Activated T-helper 17 cell treated with anti-CD3 and anti-CD28 coated beads, Interleukin-2, amount 50 U/mL, for 72 hours (primary cell): ENCODE data around the gene ANO6. TPM values are rescaled to one million over a fixed set of nuclear protein-coding genes. Genes with fewer than 3 reads are reported as not detected.
A peak's percentile ranks its signal among the peaks of the same experiment; 100 is the strongest.
"Not testable (repeated sequence)": the region's sequence is repeated elsewhere in the genome, so short reads cannot be mapped to it uniquely, and the experiment has no call there.

Source experiments
- ATAC-seq: fragments of 150-1000 bp; cut with Tn5 transposase; replicated peaks from 2 replicates; pipeline ENCODE4 v1.10.0; 2021; ENCODE audit warnings: mild to moderate bottlenecking, moderate library complexity
- H3K27ac Mint-ChIP-seq: one replicate; pipeline ENCODE4 v1.8.0; 2022; ENCODE audit warnings: mixed read lengths
- H3K27me3 Mint-ChIP-seq: one replicate; pipeline ENCODE4 v1.8.0; 2022; ENCODE audit warnings: mixed read lengths
- H3K36me3 Mint-ChIP-seq: one replicate; pipeline ENCODE4 v1.8.0; 2022; ENCODE audit warnings: low read depth, mild to moderate bottlenecking, mixed read lengths
- H3K4me1 Mint-ChIP-seq: one replicate; pipeline ENCODE4 v1.8.0; 2022; ENCODE audit warnings: mixed read lengths
- H3K4me3 Mint-ChIP-seq: one replicate; pipeline ENCODE4 v1.8.0; 2022; ENCODE audit warnings: mild to moderate bottlenecking, mixed read lengths
- H3K9me3 Mint-ChIP-seq: one replicate; pipeline ENCODE4 v1.8.0; 2022; ENCODE audit warnings: mixed read lengths
- total RNA-seq, 2 donors: library from RNA; stranded (reverse); gene quantifications; one replicate each; pipeline ENCODE4 v1.2.3, GENCODE V29; 2022

ANO6 gene, protein sequence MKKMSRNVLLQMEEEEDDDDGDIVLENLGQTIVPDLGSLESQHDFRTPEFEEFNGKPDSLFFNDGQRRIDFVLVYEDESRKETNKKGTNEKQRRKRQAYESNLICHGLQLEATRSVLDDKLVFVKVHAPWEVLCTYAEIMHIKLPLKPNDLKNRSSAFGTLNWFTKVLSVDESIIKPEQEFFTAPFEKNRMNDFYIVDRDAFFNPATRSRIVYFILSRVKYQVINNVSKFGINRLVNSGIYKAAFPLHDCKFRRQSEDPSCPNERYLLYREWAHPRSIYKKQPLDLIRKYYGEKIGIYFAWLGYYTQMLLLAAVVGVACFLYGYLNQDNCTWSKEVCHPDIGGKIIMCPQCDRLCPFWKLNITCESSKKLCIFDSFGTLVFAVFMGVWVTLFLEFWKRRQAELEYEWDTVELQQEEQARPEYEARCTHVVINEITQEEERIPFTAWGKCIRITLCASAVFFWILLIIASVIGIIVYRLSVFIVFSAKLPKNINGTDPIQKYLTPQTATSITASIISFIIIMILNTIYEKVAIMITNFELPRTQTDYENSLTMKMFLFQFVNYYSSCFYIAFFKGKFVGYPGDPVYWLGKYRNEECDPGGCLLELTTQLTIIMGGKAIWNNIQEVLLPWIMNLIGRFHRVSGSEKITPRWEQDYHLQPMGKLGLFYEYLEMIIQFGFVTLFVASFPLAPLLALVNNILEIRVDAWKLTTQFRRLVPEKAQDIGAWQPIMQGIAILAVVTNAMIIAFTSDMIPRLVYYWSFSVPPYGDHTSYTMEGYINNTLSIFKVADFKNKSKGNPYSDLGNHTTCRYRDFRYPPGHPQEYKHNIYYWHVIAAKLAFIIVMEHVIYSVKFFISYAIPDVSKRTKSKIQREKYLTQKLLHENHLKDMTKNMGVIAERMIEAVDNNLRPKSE
- total RNA-seq: 10 to 100 TPM; 26.8 to 45.1 TPM

DNA sequence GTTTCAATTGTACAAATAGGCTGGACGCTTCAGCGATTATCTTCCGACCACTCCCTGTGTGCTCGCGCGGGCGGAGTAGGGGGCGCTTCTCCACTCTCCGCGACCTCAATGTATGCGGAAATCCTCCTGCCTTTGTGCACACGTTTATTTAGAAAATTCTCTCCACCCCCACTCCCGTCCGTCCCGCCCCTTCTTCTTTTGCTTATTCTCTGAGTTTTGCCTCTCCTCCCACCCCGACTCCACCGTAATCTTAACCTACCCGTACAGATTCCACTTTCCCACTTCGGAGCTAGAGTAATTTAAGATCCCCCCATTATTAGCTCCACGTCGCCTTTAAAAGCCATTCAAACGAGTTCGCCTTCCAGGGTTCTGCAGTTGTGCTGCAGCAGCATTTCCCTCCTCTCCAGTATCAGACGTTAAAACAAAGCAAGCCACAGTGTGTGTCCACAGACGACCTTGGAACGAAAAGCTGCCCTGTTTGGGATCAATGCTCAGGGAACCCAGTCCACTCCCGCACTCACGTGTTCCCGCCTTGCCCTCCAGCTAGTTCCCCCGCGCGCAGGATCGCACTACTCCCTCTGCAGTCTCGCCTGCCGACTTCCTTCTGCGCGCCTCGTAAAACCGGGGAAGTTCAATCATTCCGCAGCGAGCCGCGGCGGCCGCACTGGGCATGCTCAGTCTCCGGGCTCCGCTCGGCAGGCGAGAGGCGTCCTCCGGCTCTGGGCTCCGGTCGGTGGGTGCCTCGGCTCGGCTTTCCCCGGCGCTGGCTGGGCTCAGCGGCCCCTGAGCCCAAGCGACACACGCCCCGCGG lies at the start of gene ANO6:
Gene ANO6 (plus strand): TSS at position 677 of the 811 bp plus-strand sequence. CDS start 227 bp downstream, outside the sequence.
- peaks cover 16% of the 10 kb centered on the region for H3K4me1 Mint-ChIP-seq
- peak within 1 kb of the TSS; percentile 95 for H3K4me3 Mint-ChIP-seq
- no peaks in the 10 kb centered on the region for H3K9me3 Mint-ChIP-seq
- peaks cover 8% of the 10 kb centered on the region for H3K36me3 Mint-ChIP-seq
- H3K27me3 Mint-ChIP-seq: no peaks in the 10 kb centered on the region
- ATAC-seq: peak; percentile 89
- peak within 1 kb of the TSS; percentile 91 for H3K27ac Mint-ChIP-seq

- Mint-ChIP-seq H3K27ac (no peak overlapping the region), H3K4me3 (no peak overlapping the region), H3K9me3 (peaks cover 2% of the 10 kb centered on the region), H3K4me1 (no peaks in the 10 kb centered on the region), H3K36me3 (peaks cover 4% of the 10 kb centered on the region), H3K27me3 (peaks cover 5% of the 10 kb centered on the region)
- no peak for ATAC-seq
Measured at GRCh38 chr12:45168976-45169375, 46.9 kb upstream of the ANO6 start.

GRCh38 chr12:45170456-45171042 lies 45.3 kb upstream of the ANO6 start:
- Mint-ChIP-seq H3K36me3 (peaks cover 19% of the 10 kb centered on the region), H3K9me3 (no peaks in the 10 kb centered on the region), H3K4me1 (no peaks in the 10 kb centered on the region), H3K27me3 (peaks cover 3% of the 10 kb centered on the region), H3K27ac (no peak overlapping the region), H3K4me3 (no peak overlapping the region)
- peak; percentile 78 for ATAC-seq

DNA sequence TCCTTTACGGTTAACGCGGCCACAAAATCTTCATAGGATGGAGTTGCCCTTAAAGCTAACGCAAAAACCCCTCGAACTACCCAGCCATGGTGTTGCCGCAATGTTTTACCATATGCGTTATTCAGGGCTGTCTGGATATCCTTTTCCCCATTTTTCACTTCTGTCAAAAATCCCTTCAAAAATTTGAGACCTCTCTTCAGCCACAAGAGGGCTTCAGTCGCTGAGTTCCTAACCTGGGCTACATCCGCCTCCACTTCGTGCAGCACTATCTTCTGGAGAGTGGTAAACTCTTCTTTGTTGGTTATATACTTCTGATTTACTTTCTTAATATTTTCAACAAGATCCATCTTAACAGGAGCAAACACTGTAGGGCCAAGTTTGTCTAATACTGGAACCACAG lies 42.6 kb upstream of the ANO6 start:
- H3K4me1 Mint-ChIP-seq, ATAC-seq, H3K4me3 Mint-ChIP-seq, H3K27me3 Mint-ChIP-seq, H3K27ac Mint-ChIP-seq: not testable (repeated sequence)
- Mint-ChIP-seq H3K9me3 (peaks cover 13% of the 10 kb centered on the region), H3K36me3 (peaks cover 45% of the 10 kb centered on the region)

- Mint-ChIP-seq H3K27me3 (no peaks in the 10 kb centered on the region), H3K36me3 (peaks cover 54% of the 10 kb centered on the region), H3K4me3 (no peak overlapping the region), H3K4me1 (no peaks in the 10 kb centered on the region), H3K9me3 (peaks cover 17% of the 10 kb centered on the region), H3K27ac (no peak overlapping the region)
- ATAC-seq: no peak
Measured at GRCh38 chr12:45174595-45174994, 41.3 kb upstream of the ANO6 start.

DNA sequence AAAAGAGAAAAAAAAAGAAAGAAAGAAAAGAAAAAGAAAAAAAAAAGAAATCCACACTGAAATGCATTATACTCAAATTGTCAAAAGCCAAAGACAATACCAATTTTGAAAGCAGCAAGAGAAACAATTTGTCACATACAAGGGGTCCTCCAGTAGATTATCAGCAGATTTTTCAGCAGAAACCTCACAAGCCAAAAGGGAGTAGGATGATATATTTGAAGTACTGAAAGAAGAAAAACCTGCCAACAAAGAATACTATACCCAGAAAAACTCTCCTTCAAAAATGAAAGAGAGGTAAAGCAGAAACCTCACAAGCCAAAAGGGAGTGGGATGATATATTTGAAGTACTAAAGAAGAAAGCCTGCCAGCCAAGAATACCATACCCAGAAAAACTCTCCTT lies 37.1 kb upstream of the ANO6 start:
- Mint-ChIP-seq H3K4me3 (no peak overlapping the region), H3K27me3 (no peaks in the 10 kb centered on the region), H3K4me1 (no peaks in the 10 kb centered on the region), H3K27ac (no peak overlapping the region), H3K36me3 (peaks cover 52% of the 10 kb centered on the region), H3K9me3 (peaks cover 17% of the 10 kb centered on the region)
- ATAC-seq: no peak

- no peak for ATAC-seq
- no peaks in the 10 kb centered on the region for H3K4me1 Mint-ChIP-seq
Measured at GRCh38 chr12:45182511-45182910, 33.4 kb upstream of the ANO6 start.

DNA sequence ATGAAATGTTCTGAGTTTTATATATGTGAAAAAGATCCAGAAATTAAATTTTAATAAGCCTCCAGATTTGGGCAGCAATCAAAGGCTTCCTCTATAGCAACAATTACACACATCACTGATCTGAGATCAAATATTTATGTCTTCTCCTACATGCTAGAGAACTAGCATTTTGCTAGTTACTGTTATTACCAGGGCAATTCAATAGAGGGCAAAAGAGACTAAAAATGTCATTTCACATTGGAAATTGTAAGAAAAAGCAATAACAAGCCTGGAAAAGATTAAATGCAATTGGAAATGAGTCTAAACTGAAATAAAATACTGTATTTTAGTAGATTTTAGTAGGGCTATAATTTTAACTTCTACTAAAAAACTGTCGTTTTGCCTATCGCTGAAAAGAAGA lies 32.6 kb upstream of the ANO6 start:
- no peaks in the 10 kb centered on the region for H3K27me3 Mint-ChIP-seq
- peaks cover 5% of the 10 kb centered on the region for H3K9me3 Mint-ChIP-seq
- peaks cover 9% of the 10 kb centered on the region for H3K36me3 Mint-ChIP-seq
- ATAC-seq: no peak
- H3K4me1 Mint-ChIP-seq: no peaks in the 10 kb centered on the region
- no peak overlapping the region for H3K4me3 Mint-ChIP-seq
- no peak overlapping the region for H3K27ac Mint-ChIP-seq

More at GRCh38 chr12:45182511-45182910, 33.4 kb upstream of the ANO6 start:
- peaks cover 12% of the 10 kb centered on the region for H3K9me3 Mint-ChIP-seq
- no peak overlapping the region for H3K27ac Mint-ChIP-seq
- H3K36me3 Mint-ChIP-seq: peaks cover 16% of the 10 kb centered on the region
- no peaks in the 10 kb centered on the region for H3K27me3 Mint-ChIP-seq
- no peak overlapping the region for H3K4me3 Mint-ChIP-seq

- Mint-ChIP-seq H3K36me3 (peaks cover 5% of the 10 kb centered on the region), H3K9me3 (no peaks in the 10 kb centered on the region), H3K4me3 (no peak overlapping the region), H3K4me1 (no peaks in the 10 kb centered on the region), H3K27me3 (no peaks in the 10 kb centered on the region), H3K27ac (peak overlapping the region; percentile 38)
- ATAC-seq: no peak
Measured at GRCh38 chr12:45184147-45184963, 31.5 kb upstream of the ANO6 start.

DNA sequence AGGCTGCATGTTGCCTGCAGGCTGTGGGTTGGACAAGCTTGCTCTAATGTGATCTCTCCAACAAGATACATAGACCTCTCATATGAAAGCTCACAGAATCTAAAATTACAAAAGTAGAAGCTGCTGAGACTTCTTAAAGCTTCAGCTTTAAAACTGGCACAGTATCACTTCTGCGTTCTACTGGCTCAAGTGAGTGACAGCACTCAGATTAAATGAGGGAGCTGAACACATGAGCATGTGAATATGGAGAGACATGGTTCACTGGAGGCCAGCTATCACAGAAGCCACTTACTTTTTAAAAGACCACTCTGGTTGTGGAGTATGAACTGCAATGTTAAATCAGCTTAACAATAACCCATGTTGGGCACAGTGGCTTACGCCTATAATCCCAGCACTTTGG lies 29.1 kb upstream of the ANO6 start:
- no peaks in the 10 kb centered on the region for H3K4me1 Mint-ChIP-seq
- H3K36me3 Mint-ChIP-seq: peaks cover 11% of the 10 kb centered on the region
- no peaks in the 10 kb centered on the region for H3K9me3 Mint-ChIP-seq
- no peak overlapping the region for H3K27ac Mint-ChIP-seq
- no peak for ATAC-seq
- H3K4me3 Mint-ChIP-seq: no peak overlapping the region
- H3K27me3 Mint-ChIP-seq: no peaks in the 10 kb centered on the region

- Mint-ChIP-seq H3K4me3 (no peak overlapping the region), H3K27ac (no peak overlapping the region), H3K27me3 (no peaks in the 10 kb centered on the region), H3K36me3 (peaks cover 11% of the 10 kb centered on the region), H3K4me1 (peaks cover 6% of the 10 kb centered on the region), H3K9me3 (no peaks in the 10 kb centered on the region)
- no peak for ATAC-seq
Measured at GRCh38 chr12:45189766-45190403, 26.0 kb upstream of the ANO6 start.

- Mint-ChIP-seq H3K4me1 (peaks cover 6% of the 10 kb centered on the region), H3K4me3 (no peak overlapping the region), H3K27ac (no peak overlapping the region), H3K27me3 (no peaks in the 10 kb centered on the region), H3K9me3 (no peaks in the 10 kb centered on the region), H3K36me3 (peaks cover 11% of the 10 kb centered on the region)
- ATAC-seq: peak; percentile 77
Measured at GRCh38 chr12:45191239-45191638, 24.7 kb upstream of the ANO6 start.

GRCh38 chr12:45192707-45193106 lies 23.2 kb upstream of the ANO6 start:
- no peak for ATAC-seq
- peaks cover 11% of the 10 kb centered on the region for H3K36me3 Mint-ChIP-seq

More at GRCh38 chr12:45192707-45193106, 23.2 kb upstream of the ANO6 start:
- Mint-ChIP-seq H3K4me1 (peaks cover 6% of the 10 kb centered on the region), H3K27ac (peak overlapping the region; percentile 75), H3K9me3 (no peaks in the 10 kb centered on the region), H3K27me3 (no peaks in the 10 kb centered on the region), H3K4me3 (no peak overlapping the region)
